ENCODE data around the gene SLC9B1.

- TF ChIP-seq CTCF (conservative IDR thresholded peaks at IDR 0.05 in 1 of 2, IDR thresholded peaks at IDR 0.05 in 1 of 2; ENCODE audit: low read depth in 1 of 2, low read length in 2 of 2) (no peak), EZH2 (IDR thresholded peaks at IDR 0.05; ENCODE audit: low read length, missing control alignments) (no peak)
Measured at GRCh38 chr4:103019308-103020124, at the start of gene SLC9B1.

Data from fibroblast of lung (primary cell).